GM12878 (cell line): Measurements from ENCODE around the gene MUL1. TPM values are rescaled to one million over a fixed set of nuclear protein-coding genes. Genes with fewer than 3 reads are reported as not detected.
A peak's percentile ranks its signal among the peaks of the same experiment; 100 is the strongest.

Source experiments
- E2F4 ChIP-seq: IDR thresholded peaks from 2 replicates; pipeline ENCODE4 v1.6.1; 2012; ENCODE audit warnings: low read depth, low read length, improper control_type of control experiment
- ELK1 ChIP-seq: IDR thresholded peaks from 2 replicates; pipeline ENCODE4 v1.6.1; 2012; ENCODE audit warnings: low read depth, low read length, improper control_type of control experiment
- FOS ChIP-seq: IDR thresholded peaks from 3 replicates; pipeline ENCODE4 v1.6.1; 2011; ENCODE audit warnings: borderline replicate concordance; ENCODE audit not compliant: insufficient read length; ENCODE audit errors: extremely low read depth
- MEF2B ChIP-seq: fragments of 450-650 bp; IDR thresholded peaks from 2 replicates; pipeline ENCODE4 v1.6.1; 2018; ENCODE audit warnings: mild to moderate bottlenecking, moderate library complexity; ENCODE audit not compliant: partially characterized antibody, poor library complexity, severe bottlenecking
- PBX3 ChIP-seq: IDR thresholded peaks from 2 replicates; pipeline ENCODE4 v1.6.1; 2011; ENCODE audit warnings: mild to moderate bottlenecking, low read depth, low read length, moderate library complexity; ENCODE audit not compliant: insufficient replicate concordance
- PKNOX1 ChIP-seq: fragments of 450-650 bp; IDR thresholded peaks from 2 replicates; pipeline ENCODE4 v1.6.1; 2016; ENCODE audit warnings: mild to moderate bottlenecking
- SMAD5 ChIP-seq: IDR thresholded peaks from 2 replicates; pipeline ENCODE4 v1.6.1; 2016; ENCODE audit warnings: antibody characterized with exemption, low read depth
- SUPT20H ChIP-seq: IDR thresholded peaks from 2 replicates; pipeline ENCODE4 v1.6.1; 2011; ENCODE audit warnings: low read depth, mild to moderate bottlenecking, low read length, moderate library complexity, borderline replicate concordance; ENCODE audit not compliant: control insufficient read depth
- TCF7 ChIP-seq: IDR thresholded peaks from 2 replicates; pipeline ENCODE4 v1.6.1; 2014; ENCODE audit warnings: antibody characterized with exemption, borderline replicate concordance
- YY1 ChIP-seq: IDR thresholded peaks from 2 replicates; pipeline ENCODE4 v1.6.1; 2011; ENCODE audit warnings: low read depth, mild to moderate bottlenecking, low read length
- ZNF384 ChIP-seq: IDR thresholded peaks from 2 replicates; pipeline ENCODE4 v1.6.1; 2012; ENCODE audit warnings: low read depth, mild to moderate bottlenecking, low read length, improper control_type of control experiment, borderline replicate concordance
- polyA plus RNA-seq, 11 experiments: library from polyadenylated mRNA; depleted of rRNA in 4 of 11; unstranded in 6 of 11; stranded (reverse) in 5 of 11; fragments of >200 nt; fragmentation: Nextera tagmentation in 4 of 11; fragmentation: Illumina TruSeq in 1 of 11; extraction: Ambion mirVana in 4 of 11; extraction: Trizol in 1 of 11; gene quantifications; 1 replicate in 1 of 11; 2 replicates in 10 of 11; pipeline versions ENCODE4 v1.2.1 to v1.2.3, GENCODE V29; 2011 to 2016; ENCODE audit warnings: inconsistent platforms in 2 of 11, missing spikeins in 2 of 11, low read depth in 1 of 11
- total RNA-seq, 4 experiments: library from RNA; depleted of rRNA in 3 of 4; stranded (reverse); fragments of >200 nt in 3 of 4; fragmentation: Illumina TruSeq in 1 of 4; extraction: Trizol in 1 of 4; gene quantifications; 2 replicates each; pipeline versions ENCODE4 v1.2.1 to v1.2.3, GENCODE V29; 2013 to 2021

MUL1 gene
- total and polyA plus RNA-seq, 10 of the 15 experiments (the other 5 are each of a cell fraction or from before 2014, with no cell fraction given): 4.9 to 27.0 (median 15.5) TPM

- no peak for TF ChIP-seq PBX3
- TF ChIP-seq FOS: no peak
- peak; percentile 70 for TF ChIP-seq PKNOX1
- no peak for TF ChIP-seq SUPT20H
- no peak for TF ChIP-seq TCF7
- TF ChIP-seq ELK1: peak; percentile 96
- peak; percentile 63 for TF ChIP-seq MEF2B
- TF ChIP-seq SMAD5: no peak
- no peak for TF ChIP-seq YY1
- TF ChIP-seq ZNF384: no peak
- TF ChIP-seq E2F4: no peak
Observed at GRCh38 chr1:20507564-20508410, at the start of gene MUL1 (continued).
